GM23248 (cell line): ENCODE results near the gene BICRA.

Experiments used
- EZH2 ChIP-seq: fragments of 200-600 bp; sonication (generic); IDR thresholded peaks from 2 replicates; pipeline ENCODE4 v1.6.1; 2018; ENCODE audit warnings: antibody characterized with exemption, mild to moderate bottlenecking; ENCODE audit not compliant: insufficient read depth, poor library complexity, severe bottlenecking
- EZH2phosphoT487 ChIP-seq: fragments of 200-600 bp; sonication (generic); IDR thresholded peaks from 2 replicates; pipeline ENCODE4 v1.6.1; 2018; ENCODE audit warnings: antibody characterized with exemption, moderate library complexity, mild to moderate bottlenecking, low read depth; ENCODE audit not compliant: insufficient read depth

- TF ChIP-seq EZH2 (no peak), EZH2phosphoT487 (no peak)
Observed at GRCh38 chr19:47560999-47561398, 47.9 kb upstream of the BICRA start.
